ENCODE data around the gene PROCA1.

DNA sequence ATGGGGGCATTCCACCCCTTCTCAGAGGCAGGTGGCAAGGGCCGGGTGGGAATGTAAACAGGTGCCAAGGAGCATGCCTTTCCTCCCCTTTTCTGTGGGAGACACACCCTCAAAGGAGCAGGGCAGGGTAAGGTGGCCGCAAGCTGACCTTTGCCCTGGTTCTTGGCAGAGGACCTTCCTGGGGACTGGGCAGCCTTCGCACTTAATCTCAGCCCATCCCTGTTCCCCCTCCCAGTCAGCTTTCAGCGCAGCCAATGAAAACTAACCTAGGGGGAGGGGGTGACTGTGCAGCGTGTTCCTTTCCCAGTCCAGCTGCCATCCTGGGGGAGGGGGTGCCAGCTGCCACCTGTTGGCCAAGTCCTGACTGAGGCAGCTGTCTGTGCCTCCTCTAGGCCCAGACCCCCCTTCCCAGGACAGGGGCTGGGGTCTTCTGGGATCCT lies 34.9 kb upstream of the PROCA1 start:
- TF ChIP-seq YY1 (IDR thresholded peaks at IDR 0.05; ENCODE audit: insufficient read depth, insufficient read length) (no peak), ZNF274 (IDR thresholded peaks at IDR 0.05; ENCODE audit: low read depth, low read length) (no peak)

All from NT2/D1 (cell line).